ENCODE measurements around the gene FXYD6.
"Not testable (repeated sequence)": the region's sequence is repeated elsewhere in the genome, so short reads cannot be mapped to it uniquely, and the experiment has no call there.

FXYD6 gene

GRCh38 chr11:117814766-117815261 lies 61.6 kb downstream of the FXYD6 start:
- H3K27ac ChIP-seq (ENCODE audit: low read length): no peak overlapping the region
- H3K27me3 ChIP-seq (ENCODE audit: control insufficient read depth, insufficient read depth, low read length): peaks cover 4% of the 10 kb centered on the region
- no peaks in the 10 kb centered on the region for H3K36me3 ChIP-seq (ENCODE audit: control insufficient read depth, low read depth, low read length)
- H3K4me1 ChIP-seq (ENCODE audit: control insufficient read depth, low read depth, low read length): peaks cover 30% of the 10 kb centered on the region
- H3K9ac ChIP-seq (ENCODE audit: low read length): no peak overlapping the region
- H3K4me3 ChIP-seq (ENCODE audit: low read length): no peak overlapping the region
- no peaks in the 10 kb centered on the region for H3K9me3 ChIP-seq (ENCODE audit: control insufficient read depth, low read depth, low read length)

GRCh38 chr11:117814204-117814765 lies 62.2 kb downstream of the FXYD6 start:
- Histone ChIP-seq H3K27me3 (ENCODE audit: control insufficient read depth, insufficient read depth, low read length) (peaks cover 4% of the 10 kb centered on the region), H3K27ac (ENCODE audit: low read length) (no peak overlapping the region), H3K4me3 (ENCODE audit: low read length) (no peak overlapping the region), H3K4me1 (ENCODE audit: control insufficient read depth, low read depth, low read length) (peaks cover 29% of the 10 kb centered on the region), H3K9me3 (ENCODE audit: control insufficient read depth, low read depth, low read length) (no peaks in the 10 kb centered on the region), H3K9ac (ENCODE audit: low read length) (no peak overlapping the region), H3K36me3 (ENCODE audit: control insufficient read depth, low read depth, low read length) (no peaks in the 10 kb centered on the region)

- H3K9me3 ChIP-seq (ENCODE audit: control insufficient read depth, low read depth, low read length); H3K27ac ChIP-seq (ENCODE audit: low read length); H3K36me3 ChIP-seq (ENCODE audit: control insufficient read depth, low read depth, low read length); H3K4me3 ChIP-seq (ENCODE audit: low read length); H3K9ac ChIP-seq (ENCODE audit: low read length); H3K27me3 ChIP-seq (ENCODE audit: control insufficient read depth, insufficient read depth, low read length): not testable (repeated sequence)
- H3K4me1 ChIP-seq (ENCODE audit: control insufficient read depth, low read depth, low read length): peaks cover 11% of the 10 kb centered on the region
These were observed 66.4 kb downstream of the FXYD6 start for GRCh38 chr11:117810056-117810451.

DNA sequence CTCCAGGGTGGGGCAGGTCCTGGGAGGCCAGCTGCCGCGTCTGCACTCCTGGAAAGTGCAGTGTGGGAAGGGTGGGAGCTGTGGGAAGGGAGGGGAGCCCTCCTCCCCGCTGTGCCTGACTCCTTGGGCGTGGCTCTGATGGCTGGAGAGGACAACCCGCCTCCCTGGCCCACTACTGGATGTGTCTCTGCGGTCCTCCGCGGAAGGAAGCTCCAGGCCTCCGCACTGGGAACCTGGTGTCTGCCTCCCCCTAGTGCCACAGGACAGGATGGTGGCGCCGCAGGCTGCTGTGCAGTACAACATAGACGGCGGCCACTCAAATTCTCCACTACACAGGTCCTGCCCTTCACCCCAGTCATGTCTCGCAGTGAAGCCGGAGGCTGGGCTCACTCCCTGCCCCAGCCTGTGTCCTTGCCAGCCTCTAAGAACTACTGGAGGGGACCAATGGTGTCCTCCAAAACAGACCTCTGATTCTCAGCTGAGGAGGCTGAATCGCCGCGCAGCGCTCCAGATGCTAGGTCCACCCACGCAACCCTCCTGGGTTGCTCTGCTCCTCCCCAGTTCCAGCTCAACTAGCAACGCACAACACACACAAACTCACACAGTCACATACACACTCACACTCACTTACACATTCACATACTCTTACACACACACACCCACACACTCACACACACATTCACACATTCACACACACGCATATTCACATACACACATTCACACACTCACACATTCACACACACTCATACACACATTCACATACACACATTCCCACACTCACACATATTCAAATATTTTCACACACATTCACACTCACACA lies 67.0 kb downstream of the FXYD6 start:
- Histone ChIP-seq H3K9me3 (ENCODE audit: control insufficient read depth, low read depth, low read length) (no peaks in the 10 kb centered on the region), H3K4me3 (ENCODE audit: low read length) (no peak overlapping the region), H3K4me1 (ENCODE audit: control insufficient read depth, low read depth, low read length) (peaks cover 5% of the 10 kb centered on the region), H3K27ac (ENCODE audit: low read length) (no peak overlapping the region), H3K9ac (ENCODE audit: low read length) (no peak overlapping the region), H3K36me3 (ENCODE audit: control insufficient read depth, low read depth, low read length) (no peaks in the 10 kb centered on the region), H3K27me3 (ENCODE audit: control insufficient read depth, insufficient read depth, low read length) (no peaks in the 10 kb centered on the region)

DNA sequence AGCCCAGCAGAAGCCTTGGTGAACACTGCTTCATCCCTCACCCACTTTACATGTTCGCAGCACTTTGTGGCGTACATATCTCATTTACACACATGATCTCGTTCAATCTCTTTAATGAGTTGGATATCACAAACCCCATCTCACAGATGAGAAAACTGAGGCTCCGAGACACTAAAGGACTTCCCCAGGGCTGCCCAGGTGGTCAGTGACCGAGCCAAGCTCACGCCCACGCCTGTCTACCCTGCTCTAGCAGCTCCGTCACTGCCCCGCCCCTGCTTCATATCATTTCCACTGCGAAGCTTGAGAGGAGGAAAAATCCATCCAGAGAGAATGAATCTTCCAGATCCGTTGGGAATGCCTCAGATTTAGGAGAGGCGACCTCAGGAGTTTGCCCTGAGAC lies 67.7 kb downstream of the FXYD6 start:
- Histone ChIP-seq H3K9ac (ENCODE audit: low read length) (no peak overlapping the region), H3K9me3 (ENCODE audit: control insufficient read depth, low read depth, low read length) (no peaks in the 10 kb centered on the region), H3K36me3 (ENCODE audit: control insufficient read depth, low read depth, low read length) (no peaks in the 10 kb centered on the region), H3K4me1 (ENCODE audit: control insufficient read depth, low read depth, low read length) (no peaks in the 10 kb centered on the region), H3K27ac (ENCODE audit: low read length) (no peak overlapping the region), H3K27me3 (ENCODE audit: control insufficient read depth, insufficient read depth, low read length) (no peaks in the 10 kb centered on the region), H3K4me3 (ENCODE audit: low read length) (no peak overlapping the region)

GRCh38 chr11:117807482-117808327 lies 68.8 kb downstream of the FXYD6 start:
- no peaks in the 10 kb centered on the region for H3K27me3 ChIP-seq (ENCODE audit: control insufficient read depth, insufficient read depth, low read length)
- H3K4me1 ChIP-seq (ENCODE audit: control insufficient read depth, low read depth, low read length): no peaks in the 10 kb centered on the region
- H3K4me3 ChIP-seq (ENCODE audit: low read length): no peak overlapping the region
- no peaks in the 10 kb centered on the region for H3K36me3 ChIP-seq (ENCODE audit: control insufficient read depth, low read depth, low read length)
- no peaks in the 10 kb centered on the region for H3K9me3 ChIP-seq (ENCODE audit: control insufficient read depth, low read depth, low read length)
- no peak overlapping the region for H3K27ac ChIP-seq (ENCODE audit: low read length)
- H3K9ac ChIP-seq (ENCODE audit: low read length): no peak overlapping the region

GRCh38 chr11:117806846-117807245 lies 69.6 kb downstream of the FXYD6 start:
- Histone ChIP-seq H3K9me3 (ENCODE audit: control insufficient read depth, low read depth, low read length) (no peaks in the 10 kb centered on the region), H3K4me3 (ENCODE audit: low read length) (no peak overlapping the region), H3K36me3 (ENCODE audit: control insufficient read depth, low read depth, low read length) (no peaks in the 10 kb centered on the region), H3K27ac (ENCODE audit: low read length) (no peak overlapping the region), H3K27me3 (ENCODE audit: control insufficient read depth, insufficient read depth, low read length) (no peaks in the 10 kb centered on the region), H3K9ac (ENCODE audit: low read length) (no peak overlapping the region), H3K4me1 (ENCODE audit: control insufficient read depth, low read depth, low read length) (no peaks in the 10 kb centered on the region)

DNA sequence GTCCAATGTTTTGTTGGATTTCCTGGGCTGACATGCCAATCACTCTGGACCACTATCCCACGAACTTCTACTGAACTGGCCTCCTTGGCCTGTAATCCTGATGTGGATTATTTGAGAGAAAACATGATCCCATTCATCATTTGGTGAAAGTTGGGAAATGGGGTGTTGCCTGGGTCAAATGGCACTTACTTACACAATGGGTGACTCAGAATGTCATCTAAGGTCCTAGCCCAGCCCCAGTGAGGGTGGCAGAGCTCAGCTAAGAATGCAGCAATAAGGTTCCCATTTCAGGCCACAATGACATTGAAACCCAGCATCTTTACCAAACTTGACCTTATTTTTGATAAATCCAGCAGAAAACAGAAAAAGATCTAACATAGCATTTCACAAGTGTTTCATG lies 71.4 kb downstream of the FXYD6 start:
- Histone ChIP-seq H3K27ac (ENCODE audit: low read length) (no peak overlapping the region), H3K4me1 (ENCODE audit: control insufficient read depth, low read depth, low read length) (no peaks in the 10 kb centered on the region), H3K9me3 (ENCODE audit: control insufficient read depth, low read depth, low read length) (no peaks in the 10 kb centered on the region), H3K27me3 (ENCODE audit: control insufficient read depth, insufficient read depth, low read length) (no peaks in the 10 kb centered on the region), H3K4me3 (ENCODE audit: low read length) (no peak overlapping the region), H3K36me3 (ENCODE audit: control insufficient read depth, low read depth, low read length) (no peaks in the 10 kb centered on the region), H3K9ac (ENCODE audit: low read length) (no peak overlapping the region)

GRCh38 chr11:117803896-117804295 lies 72.6 kb downstream of the FXYD6 start:
- H3K4me1 ChIP-seq (ENCODE audit: control insufficient read depth, low read depth, low read length): no peaks in the 10 kb centered on the region
- no peaks in the 10 kb centered on the region for H3K36me3 ChIP-seq (ENCODE audit: control insufficient read depth, low read depth, low read length)
- no peak overlapping the region for H3K4me3 ChIP-seq (ENCODE audit: low read length)
- peaks cover 10% of the 10 kb centered on the region for H3K27me3 ChIP-seq (ENCODE audit: control insufficient read depth, insufficient read depth, low read length)
- H3K27ac ChIP-seq (ENCODE audit: low read length): no peak overlapping the region
- H3K9me3 ChIP-seq (ENCODE audit: control insufficient read depth, low read depth, low read length): no peaks in the 10 kb centered on the region
- no peak overlapping the region for H3K9ac ChIP-seq (ENCODE audit: low read length)

- Histone ChIP-seq H3K4me1 (ENCODE audit: control insufficient read depth, low read depth, low read length) (peaks cover 5% of the 10 kb centered on the region), H3K9ac (ENCODE audit: low read length) (no peak overlapping the region), H3K36me3 (ENCODE audit: control insufficient read depth, low read depth, low read length) (no peaks in the 10 kb centered on the region), H3K27ac (ENCODE audit: low read length) (no peak overlapping the region), H3K27me3 (ENCODE audit: control insufficient read depth, insufficient read depth, low read length) (peaks cover 53% of the 10 kb centered on the region), H3K4me3 (ENCODE audit: low read length) (no peak overlapping the region), H3K9me3 (ENCODE audit: control insufficient read depth, low read depth, low read length) (no peaks in the 10 kb centered on the region)
These were observed 76.8 kb downstream of the FXYD6 start for GRCh38 chr11:117799634-117800033.

- peaks cover 5% of the 10 kb centered on the region for H3K4me1 ChIP-seq (ENCODE audit: control insufficient read depth, low read depth, low read length)
- no peaks in the 10 kb centered on the region for H3K36me3 ChIP-seq (ENCODE audit: control insufficient read depth, low read depth, low read length)
- H3K9me3 ChIP-seq (ENCODE audit: control insufficient read depth, low read depth, low read length): no peaks in the 10 kb centered on the region
- peaks cover 73% of the 10 kb centered on the region for H3K27me3 ChIP-seq (ENCODE audit: control insufficient read depth, insufficient read depth, low read length)
- no peak within 1 kb of the TSS for H3K27ac ChIP-seq (ENCODE audit: low read length)
- no peak within 1 kb of the TSS for H3K9ac ChIP-seq (ENCODE audit: low read length)
- peak within 1 kb of the TSS; percentile 55 for H3K4me3 ChIP-seq (ENCODE audit: low read length)
These were observed 79.5 kb downstream of the FXYD6 start, which contains the start of gene DSCAML1 for GRCh38 chr11:117796872-117797529. TSS of gene DSCAML1 (minus strand) at chr11:117797216. CDS start at chr11:117797079, 137 bp downstream.
